Fibroblast of pulmonary artery (primary cell): ENCODE measurements around the gene PTPRK.

Experiments
- DNase-seq: peaks from one replicate; pipeline ENCODE4 v3.0.0-alpha.2; 2010; ENCODE audit warnings: low read depth
- H3K4me3 ChIP-seq: replicated peaks from 2 replicates; pipeline ENCODE4 v1.5.1; 2011; ENCODE audit warnings: low read depth, mild to moderate bottlenecking, control low read depth, low read length, moderate library complexity
- CTCF ChIP-seq: IDR thresholded peaks from 2 replicates; pipeline ENCODE4 v1.5.1; 2011; ENCODE audit warnings: mild to moderate bottlenecking, control low read depth, low read length, inconsistent platforms; ENCODE audit errors: missing control alignments

Gene PTPRK

GRCh38 chr6:128352366-128352765 lies 168.0 kb downstream of the PTPRK start:
- no peak for DNase-seq
- no peak for TF ChIP-seq CTCF
- no peak overlapping the region for H3K4me3 ChIP-seq

DNA sequence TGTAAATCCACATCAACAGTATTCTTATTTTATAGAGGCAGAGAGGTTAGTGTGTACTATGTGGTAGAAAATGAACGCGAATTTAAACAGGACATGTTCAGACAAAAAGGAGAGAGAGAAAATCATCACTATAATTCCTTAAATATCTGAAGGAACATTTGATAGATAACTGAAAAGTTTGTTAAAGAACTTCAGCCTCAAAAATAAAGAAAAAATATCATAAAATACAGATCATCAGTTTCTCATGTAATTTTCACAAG lies 169.2 kb downstream of the PTPRK start:
- no peak for TF ChIP-seq CTCF
- DNase-seq = no peak
- H3K4me3 ChIP-seq = no peak overlapping the region

- TF ChIP-seq CTCF = no peak
- no peak overlapping the region for H3K4me3 ChIP-seq
- DNase-seq = peak; percentile 18
Measured at GRCh38 chr6:128350416-128351254, 169.8 kb downstream of the PTPRK start.

- H3K4me3 ChIP-seq = no peak overlapping the region
- no peak for TF ChIP-seq CTCF
- no peak for DNase-seq
Measured at GRCh38 chr6:128347123-128347522, 173.3 kb downstream of the PTPRK start.

DNA sequence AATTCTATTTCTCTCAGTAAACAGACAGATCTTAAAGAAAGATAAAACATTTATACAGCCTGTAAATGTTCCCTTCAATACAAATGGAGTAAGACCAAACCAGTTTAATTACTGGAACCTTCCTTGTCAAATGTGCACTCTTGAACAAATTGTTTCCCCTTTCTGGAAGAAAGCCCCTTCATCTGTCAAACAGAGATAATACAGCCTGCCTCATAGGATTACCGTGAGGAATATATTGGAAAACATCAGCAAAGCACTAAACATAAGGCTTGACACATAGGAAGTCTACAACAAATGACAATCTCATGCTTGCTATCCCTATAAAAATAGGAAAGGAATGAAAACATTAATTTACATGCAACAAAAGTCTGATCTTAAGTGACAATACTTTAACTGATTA lies 173.8 kb downstream of the PTPRK start:
- TF ChIP-seq CTCF = no peak
- no peak for DNase-seq
- H3K4me3 ChIP-seq = no peak overlapping the region

GRCh38 chr6:128345278-128345677 lies 175.1 kb downstream of the PTPRK start:
- no peak for TF ChIP-seq CTCF
- no peak for DNase-seq
- no peak overlapping the region for H3K4me3 ChIP-seq

DNA sequence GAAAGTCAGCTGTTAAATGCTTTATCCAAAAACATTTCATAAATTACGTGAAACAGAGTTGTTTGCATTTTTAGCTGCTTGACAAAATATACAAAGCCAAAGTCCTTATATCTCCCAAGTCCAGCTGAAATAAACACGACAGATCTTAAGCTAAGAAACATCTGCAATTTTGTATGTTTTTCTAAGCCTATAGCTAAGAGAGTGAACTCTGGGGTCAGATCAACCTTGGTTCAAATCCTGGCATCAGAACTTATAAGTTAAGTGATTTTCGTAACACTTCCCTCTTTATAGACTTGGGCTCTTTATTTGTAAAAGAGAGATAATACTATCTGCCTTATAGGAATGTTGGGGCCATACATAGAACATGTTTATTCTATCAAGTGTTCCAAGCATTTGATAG lies 176.7 kb downstream of the PTPRK start:
- H3K4me3 ChIP-seq = no peak overlapping the region
- TF ChIP-seq CTCF = no peak
- DNase-seq = no peak
